BJ (cell line): ENCODE data around the gene WDR20. TPM values are rescaled to one million over a fixed set of nuclear protein-coding genes. Genes with fewer than 3 reads are reported as not detected.

Experiments
- CTCF ChIA-PET: fragments of 350-600 bp; formaldehyde crosslinking; extraction: SDS; loops from one replicate; lab custom pipeline; 2021; ENCODE audit warnings: antibody characterized with exemption, inconsistent platforms; lab: Yijun Ruan, JAX
- POLR2A ChIA-PET: fragments of 300-600 bp; sonication (Branson Sonifier 250); formaldehyde crosslinking; extraction: SDS; loops from one replicate; lab custom pipeline; 2021; ENCODE audit warnings: antibody characterized with exemption; lab: Charles Lee
- DNase-seq: peaks from one replicate; pipeline ENCODE4 v3.0.0-alpha.2; 2011; ENCODE audit warnings: low read depth
- H3K27me3 ChIP-seq: 2 replicates; pipeline ENCODE4 v1.6.0; 2011; ENCODE audit warnings: low read length; ENCODE audit not compliant: control insufficient read depth, insufficient read depth
- H3K36me3 ChIP-seq: 2 replicates; pipeline ENCODE4 v1.5.1; 2011; ENCODE audit warnings: low read length; ENCODE audit not compliant: control insufficient read depth, insufficient read depth
- H3K4me3 ChIP-seq: 2 replicates; pipeline ENCODE4 v1.5.1; 2011; ENCODE audit warnings: low read depth, mild to moderate bottlenecking, control low read depth, low read length
- polyA plus RNA-seq: library from polyadenylated mRNA; depleted of rRNA; stranded (reverse); fragments of >200 nt; gene quantifications from 2 replicates; pipeline ENCODE4 v1.2.3, GENCODE V29; 2011
- TF ChIP-seq, protein P1 (sequence below): IDR thresholded peaks from 2 replicates; pipeline ENCODE4 v1.5.1; 2011; ENCODE audit warnings: low read depth, mild to moderate bottlenecking, control low read depth, inconsistent platforms, low read length, moderate library complexity; ENCODE audit not compliant: insufficient read depth

Gene WDR20
- polyA plus RNA-seq, 1 experiment = 18.3 TPM

DNA sequence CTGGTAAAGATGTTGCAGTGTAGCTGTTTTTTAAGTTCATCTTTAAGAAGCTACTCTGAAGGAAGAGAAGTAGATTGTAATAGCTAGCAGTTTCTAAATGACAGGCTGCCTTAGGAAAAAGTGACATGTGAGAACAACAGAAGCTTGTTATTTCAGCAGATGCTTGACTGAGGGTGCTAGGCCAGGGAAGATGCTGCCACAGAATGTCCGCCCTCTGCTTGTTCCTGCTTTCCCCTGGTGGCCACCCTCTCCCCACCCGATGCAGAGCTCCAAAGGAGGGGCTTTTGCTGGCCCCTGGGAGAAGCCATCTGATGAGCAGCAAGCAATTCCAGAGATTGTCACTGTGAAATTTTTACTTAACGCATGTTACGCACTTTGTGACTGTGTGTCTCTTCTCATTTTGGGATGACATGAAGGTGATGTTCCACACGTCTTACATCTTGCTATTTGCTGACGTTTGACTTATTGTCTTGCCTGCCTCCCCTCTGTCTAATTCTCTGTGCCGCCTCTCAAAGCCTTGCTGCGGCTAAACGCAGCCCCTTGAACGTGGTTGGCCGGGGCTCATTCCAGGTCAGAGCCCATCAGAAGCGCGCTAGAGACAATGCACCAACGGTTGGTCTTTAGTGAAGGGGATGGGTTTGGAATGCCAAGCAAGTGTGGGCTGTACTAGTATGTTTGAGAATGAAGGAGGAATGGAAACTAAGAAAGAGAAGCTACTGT is 44.8 kb downstream of the WDR20 start:
- H3K4me3 ChIP-seq = no peak overlapping the region
- TF ChIP-seq, protein P1, sequence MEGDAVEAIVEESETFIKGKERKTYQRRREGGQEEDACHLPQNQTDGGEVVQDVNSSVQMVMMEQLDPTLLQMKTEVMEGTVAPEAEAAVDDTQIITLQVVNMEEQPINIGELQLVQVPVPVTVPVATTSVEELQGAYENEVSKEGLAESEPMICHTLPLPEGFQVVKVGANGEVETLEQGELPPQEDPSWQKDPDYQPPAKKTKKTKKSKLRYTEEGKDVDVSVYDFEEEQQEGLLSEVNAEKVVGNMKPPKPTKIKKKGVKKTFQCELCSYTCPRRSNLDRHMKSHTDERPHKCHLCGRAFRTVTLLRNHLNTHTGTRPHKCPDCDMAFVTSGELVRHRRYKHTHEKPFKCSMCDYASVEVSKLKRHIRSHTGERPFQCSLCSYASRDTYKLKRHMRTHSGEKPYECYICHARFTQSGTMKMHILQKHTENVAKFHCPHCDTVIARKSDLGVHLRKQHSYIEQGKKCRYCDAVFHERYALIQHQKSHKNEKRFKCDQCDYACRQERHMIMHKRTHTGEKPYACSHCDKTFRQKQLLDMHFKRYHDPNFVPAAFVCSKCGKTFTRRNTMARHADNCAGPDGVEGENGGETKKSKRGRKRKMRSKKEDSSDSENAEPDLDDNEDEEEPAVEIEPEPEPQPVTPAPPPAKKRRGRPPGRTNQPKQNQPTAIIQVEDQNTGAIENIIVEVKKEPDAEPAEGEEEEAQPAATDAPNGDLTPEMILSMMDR = no peak
- H3K36me3 ChIP-seq = no peaks in the 10 kb centered on the region
- ChIA-PET CTCF (interaction anchor here (0.6 kb wide), 1 partner anchor 132 kb away, joined by 6 read pairs; no protein-coding TSS in a partner anchor), POLR2A (interaction anchor here (0.6 kb wide), 1 partner anchor 239 kb away, joined by 3 read pairs; no protein-coding TSS in a partner anchor)
- H3K27me3 ChIP-seq = no peaks in the 10 kb centered on the region
- DNase-seq = no peak

- TF ChIP-seq, protein P1 = no peak
- no peaks in the 10 kb centered on the region for H3K27me3 ChIP-seq
- ChIA-PET POLR2A (no interaction called here), CTCF (no interaction called here)
- H3K36me3 ChIP-seq = no peaks in the 10 kb centered on the region
- H3K4me3 ChIP-seq = no peak overlapping the region
- DNase-seq = no peak
Measured at GRCh38 chr14:102185360-102185759, 45.7 kb downstream of the WDR20 start.

GRCh38 chr14:102187044-102187443 is 47.3 kb downstream of the WDR20 start:
- TF ChIP-seq, protein P1 = no peak
- peak; percentile 62 for DNase-seq
- CTCF ChIA-PET = interaction anchor here (0.7 to 1.9 kb wide), 3 partner anchors 10 to 465 kb away, joined by 3 to 7 read pairs (median 3); no protein-coding TSS in a partner anchor
- Histone ChIP-seq H3K36me3 (no peaks in the 10 kb centered on the region), H3K27me3 (no peaks in the 10 kb centered on the region), H3K4me3 (no peak overlapping the region)
- POLR2A ChIA-PET = no interaction called here

DNA sequence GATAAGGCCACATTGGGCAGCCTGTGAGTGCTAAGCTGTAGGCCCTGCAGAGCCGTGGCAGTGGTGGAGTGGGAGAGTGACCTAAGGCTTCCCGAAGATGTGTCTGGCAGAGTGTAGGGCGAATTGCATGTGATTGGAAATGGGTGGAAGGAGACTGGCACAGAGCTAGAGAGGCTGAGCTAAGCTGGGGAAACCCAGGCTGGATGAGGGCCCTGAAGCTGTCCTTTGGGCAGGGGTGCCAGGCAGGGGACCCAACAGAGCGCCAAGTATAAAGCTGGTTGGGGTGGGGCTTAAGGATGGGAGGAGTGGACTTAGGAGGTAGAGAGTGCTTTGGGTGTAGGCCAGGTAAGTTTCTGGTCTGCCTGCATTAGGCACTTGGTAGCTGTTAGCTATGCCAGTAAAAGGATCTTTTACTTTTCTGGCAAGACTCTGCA is 47.9 kb downstream of the WDR20 start:
- no peak for DNase-seq
- H3K27me3 ChIP-seq = no peaks in the 10 kb centered on the region
- TF ChIP-seq, protein P1 = no peak
- ChIA-PET POLR2A (no interaction called here), CTCF (interaction anchor here (0.8 to 1.9 kb wide), 3 partner anchors 9 to 30 kb away, joined by 3 to 7 read pairs (median 3); no protein-coding TSS in a partner anchor)
- no peak overlapping the region for H3K4me3 ChIP-seq
- H3K36me3 ChIP-seq = no peaks in the 10 kb centered on the region

- CTCF ChIA-PET = interaction anchor here (0.8 to 1.9 kb wide), 3 partner anchors 9 to 31 kb away, joined by 3 to 7 read pairs (median 3); no protein-coding TSS in a partner anchor
- TF ChIP-seq, protein P1 = no peak
- Histone ChIP-seq H3K27me3 (no peaks in the 10 kb centered on the region), H3K36me3 (no peaks in the 10 kb centered on the region), H3K4me3 (no peak overlapping the region)
- POLR2A ChIA-PET = no interaction called here
- DNase-seq = no peak
Measured at GRCh38 chr14:102188187-102188586, 48.5 kb downstream of the WDR20 start.
